Coronary artery (tissue), 2 donors: Measurements from ENCODE around the gene NIPAL3.

Source experiments
- DNase-seq: peaks from one replicate; pipeline ENCODE4 v3.0.0-alpha.2; 2017; ENCODE audit warnings: low spot score
- H3K27ac ChIP-seq, 2 donors: fragments of 200-600 bp; sonication (generic); one replicate each; pipeline ENCODE4 v1.5.1; 2016 to 2019
- H3K4me3 ChIP-seq: fragments of 200-600 bp; sonication (generic); 2 replicates; pipeline ENCODE4 v1.5.1; 2016; ENCODE audit warnings: mild to moderate bottlenecking, moderate library complexity
- TF ChIP-seq, protein P1 (sequence below): fragments of 200-600 bp; sonication (generic); IDR thresholded peaks from one replicate; pipeline ENCODE4 v1.5.1; 2019; ENCODE audit warnings: antibody characterized with exemption

Gene NIPAL3

DNA sequence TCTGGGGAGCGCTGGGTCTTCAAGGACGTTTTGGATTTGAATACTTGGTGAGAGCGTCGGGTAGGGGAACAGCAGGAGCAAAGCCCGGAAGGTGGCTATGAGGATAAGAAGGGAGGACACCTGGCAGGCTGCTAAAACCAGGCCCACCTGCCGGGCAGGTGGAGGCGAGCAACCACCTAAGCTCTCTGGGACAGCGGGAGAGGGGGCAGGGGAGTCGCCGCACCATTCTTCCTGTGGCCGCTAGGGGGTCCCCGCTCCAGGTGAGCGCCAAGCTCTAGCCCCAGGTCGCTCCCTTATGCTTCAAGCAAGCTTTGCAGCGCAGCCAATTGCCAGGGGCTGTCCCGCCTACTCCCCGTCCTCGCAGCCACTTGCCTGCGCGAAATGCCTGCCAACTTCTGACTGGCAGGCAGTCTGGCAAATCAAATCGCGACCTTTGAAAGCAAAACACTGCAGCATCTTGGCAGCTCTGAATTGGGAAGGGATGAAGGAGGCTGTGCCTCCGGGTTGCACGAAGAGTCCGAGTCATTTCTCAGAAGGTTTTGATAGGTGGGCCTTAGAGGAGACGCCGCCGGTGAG, at the start of gene NIPAL3:
Gene NIPAL3, plus strand, starts transcription at position 469 of the 576 bp plus-strand sequence. CDS start 3,746 bp downstream, outside the sequence.
- TF ChIP-seq, protein P1, sequence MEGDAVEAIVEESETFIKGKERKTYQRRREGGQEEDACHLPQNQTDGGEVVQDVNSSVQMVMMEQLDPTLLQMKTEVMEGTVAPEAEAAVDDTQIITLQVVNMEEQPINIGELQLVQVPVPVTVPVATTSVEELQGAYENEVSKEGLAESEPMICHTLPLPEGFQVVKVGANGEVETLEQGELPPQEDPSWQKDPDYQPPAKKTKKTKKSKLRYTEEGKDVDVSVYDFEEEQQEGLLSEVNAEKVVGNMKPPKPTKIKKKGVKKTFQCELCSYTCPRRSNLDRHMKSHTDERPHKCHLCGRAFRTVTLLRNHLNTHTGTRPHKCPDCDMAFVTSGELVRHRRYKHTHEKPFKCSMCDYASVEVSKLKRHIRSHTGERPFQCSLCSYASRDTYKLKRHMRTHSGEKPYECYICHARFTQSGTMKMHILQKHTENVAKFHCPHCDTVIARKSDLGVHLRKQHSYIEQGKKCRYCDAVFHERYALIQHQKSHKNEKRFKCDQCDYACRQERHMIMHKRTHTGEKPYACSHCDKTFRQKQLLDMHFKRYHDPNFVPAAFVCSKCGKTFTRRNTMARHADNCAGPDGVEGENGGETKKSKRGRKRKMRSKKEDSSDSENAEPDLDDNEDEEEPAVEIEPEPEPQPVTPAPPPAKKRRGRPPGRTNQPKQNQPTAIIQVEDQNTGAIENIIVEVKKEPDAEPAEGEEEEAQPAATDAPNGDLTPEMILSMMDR, result peak; percentile 28
- DNase-seq, result peak; percentile 94
- peak within 1 kb of the TSS; percentile 75 for H3K4me3 ChIP-seq
- no peak within 1 kb of the TSS for H3K27ac ChIP-seq

DNA sequence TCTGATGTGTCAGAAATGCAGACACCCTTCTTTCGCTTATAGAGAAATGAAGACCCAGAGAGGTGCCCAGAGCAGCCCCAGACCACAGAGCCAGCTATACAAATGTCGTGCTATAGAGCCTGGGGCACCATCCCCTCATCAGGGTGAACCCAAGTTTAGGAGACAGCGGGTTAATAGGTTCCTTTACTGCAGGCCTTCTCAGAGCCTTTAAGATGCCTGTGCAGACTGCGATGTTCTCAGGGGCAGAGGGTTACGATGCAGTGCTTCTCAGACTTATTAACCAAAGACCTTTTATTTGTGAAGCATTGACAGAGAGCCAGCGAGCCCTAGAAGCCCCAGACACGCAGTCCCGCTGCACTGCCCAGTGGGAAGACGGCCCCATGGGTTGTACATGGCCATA, 48.9 kb upstream of the NIPAL3 start:
- DNase-seq, result no peak
- Histone ChIP-seq H3K27ac (no peak overlapping the region), H3K4me3 (no peak overlapping the region)
- TF ChIP-seq, protein P1, result no peak

DNA sequence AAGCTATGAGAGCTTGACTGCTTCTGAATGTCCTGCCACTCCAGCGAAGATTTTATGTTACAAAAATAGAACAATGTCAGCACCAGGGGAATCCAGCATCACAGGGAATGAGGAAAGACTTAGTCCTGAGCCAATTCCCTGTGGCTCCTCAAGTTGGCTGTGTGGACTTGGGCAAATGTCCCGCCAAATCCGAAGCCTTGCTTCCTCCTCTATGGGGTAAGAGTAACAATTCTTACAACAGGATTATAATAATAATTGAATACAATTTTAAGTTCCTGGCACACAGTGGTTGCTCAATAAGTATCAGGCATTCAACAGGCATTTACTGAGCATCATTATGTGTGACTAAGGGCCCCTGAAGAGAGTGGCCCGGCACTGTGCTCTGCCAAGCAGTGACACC, 46.4 kb upstream of the NIPAL3 start:
- peak overlapping the region in 1 of 2 donors; percentile 45 for H3K27ac ChIP-seq
- no peak overlapping the region for H3K4me3 ChIP-seq
- DNase-seq, result no peak
- TF ChIP-seq, protein P1, result no peak

DNA sequence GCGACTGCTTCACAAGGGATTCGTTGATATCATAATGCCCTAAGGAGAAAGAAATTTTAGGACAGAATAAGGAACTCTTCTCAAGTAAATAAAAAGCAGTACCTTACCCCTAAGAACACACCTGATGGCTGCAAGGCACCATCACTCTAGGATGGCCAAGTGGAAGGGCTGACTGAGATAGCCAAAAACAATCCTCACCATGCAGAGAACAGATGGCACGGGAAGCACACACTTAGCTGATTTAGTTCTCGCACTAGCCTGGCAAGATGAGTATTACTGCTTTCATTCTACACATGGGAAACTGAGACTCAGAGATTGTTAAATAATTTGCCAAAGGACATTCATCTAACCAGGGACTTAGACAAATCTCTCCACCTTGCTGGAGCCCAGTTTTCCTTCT, 45.8 kb upstream of the NIPAL3 start:
- no peak for DNase-seq
- TF ChIP-seq, protein P1, result no peak
- Histone ChIP-seq H3K27ac (no peak overlapping the region), H3K4me3 (no peak overlapping the region)

DNA sequence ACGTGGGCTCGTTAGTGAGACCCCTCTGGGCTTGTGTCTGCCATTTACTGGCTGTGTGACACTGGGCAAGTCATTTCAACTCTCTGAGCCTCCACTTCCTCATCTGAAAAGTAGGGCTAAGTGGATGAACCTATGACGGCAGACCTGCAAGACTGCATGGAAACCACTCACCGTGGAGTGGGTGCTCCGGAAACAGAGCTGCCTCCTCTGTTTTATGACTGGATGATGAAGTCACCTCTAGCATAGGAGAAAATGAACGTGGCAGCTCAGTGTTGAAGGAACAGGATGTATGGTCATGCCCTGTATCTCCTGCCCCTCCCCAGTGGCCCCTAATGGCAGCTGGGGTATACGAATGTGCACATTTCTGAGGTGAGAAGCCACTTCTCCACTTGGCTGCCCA, 42.6 kb upstream of the NIPAL3 start:
- no peak overlapping the region for H3K27ac ChIP-seq
- TF ChIP-seq, protein P1, result no peak
- DNase-seq, result no peak
- H3K4me3 ChIP-seq, result no peak overlapping the region

DNA sequence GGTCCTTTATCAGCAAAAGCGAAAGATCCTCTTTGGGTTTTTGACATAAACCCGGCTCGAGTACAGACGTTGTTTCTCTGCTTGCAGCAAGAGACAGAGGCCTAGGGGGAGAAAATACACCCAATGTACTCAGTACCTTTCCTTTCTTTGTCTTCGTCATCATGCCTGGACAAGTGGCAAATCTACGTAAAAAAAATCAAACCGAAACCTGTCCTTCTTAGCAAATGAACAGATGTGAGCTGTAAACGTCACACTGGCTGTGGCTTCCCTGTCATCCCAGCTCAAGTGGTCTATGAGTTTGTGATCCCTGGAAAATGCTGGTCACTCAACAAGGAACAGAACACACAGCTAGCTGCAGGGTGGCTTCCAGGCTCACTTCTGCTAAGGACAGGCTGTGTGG, 41.9 kb upstream of the NIPAL3 start:
- no peak for DNase-seq
- TF ChIP-seq, protein P1, result no peak
- Histone ChIP-seq H3K4me3 (no peak overlapping the region), H3K27ac (no peak overlapping the region)
